HS-5 (cell line): ENCODE results near the gene SNRNP27.
A peak's percentile ranks its signal among the peaks of the same experiment; 100 is the strongest.
"Not testable (repeated sequence)": the region's sequence is repeated elsewhere in the genome, so short reads cannot be mapped to it uniquely, and the experiment has no call there.

ENCODE experiments used
- DNase-seq: peaks from one replicate; pipeline ENCODE4 v3.0.0-alpha.2; 2012; ENCODE audit warnings: low read depth

The SNRNP27 gene

GRCh38 chr2:69946351-69947324 lies 52.9 kb downstream of the SNRNP27 start:
- DNase-seq = peak; percentile 45

- DNase-seq = no peak
Measured at GRCh38 chr2:69947325-69947931, 53.7 kb downstream of the SNRNP27 start.

GRCh38 chr2:69948032-69948962 lies 54.5 kb downstream of the SNRNP27 start:
- no peak for DNase-seq

GRCh38 chr2:69948963-69949645 lies 55.3 kb downstream of the SNRNP27 start:
- DNase-seq = no peak

GRCh38 chr2:69950241-69950640 lies 56.5 kb downstream of the SNRNP27 start:
- no peak for DNase-seq

GRCh38 chr2:69950671-69951070 lies 56.9 kb downstream of the SNRNP27 start:
- not testable (repeated sequence) for DNase-seq

- DNase-seq = no peak
Measured at GRCh38 chr2:69952336-69953115, 58.8 kb downstream of the SNRNP27 start.

- DNase-seq = no peak
Measured at GRCh38 chr2:69954084-69954483, 60.3 kb downstream of the SNRNP27 start.
